HepG2 (cell line): ENCODE results near the gene DPP7. TPM values are rescaled to one million over a fixed set of nuclear protein-coding genes. Genes with fewer than 3 reads are reported as not detected.
A peak's percentile ranks its signal among the peaks of the same experiment; 100 is the strongest.

Source experiments
- ATAC-seq: fragments of 200-7000 bp; cut with Tn5 transposase; 3 replicates; pipeline ENCODE4 v1.9.1; 2020; ENCODE audit warnings: mild to moderate bottlenecking, moderate library complexity
- BruUV-seq: library from RNA; stranded (reverse); fragments of 400-500 nt; replicated peaks from 2 replicates; lab custom pipeline; 2021; lab: Mats Ljungman, UMichigan
- CTCF ChIA-PET: fragments of 300-600 bp; formaldehyde crosslinking; extraction: SDS; loops from one replicate; lab custom pipeline; 2021; ENCODE audit warnings: low total read pairs, inconsistent platforms, low intra/inter-chr PET ratio; lab: Yijun Ruan, JAX
- POLR2A ChIA-PET: fragments of 350-600 bp; sonication (Branson Sonifier 250); formaldehyde crosslinking; loops from one replicate; lab custom pipeline; 2020; ENCODE audit warnings: antibody characterized with exemption, inconsistent platforms; lab: Yijun Ruan, JAX
- DNase-seq: peaks from one replicate; pipeline ENCODE4 v3.0.0-alpha.2; 2015; ENCODE audit warnings: low spot score
- FAIRE-seq: peaks from 3 replicates; lab custom pipeline; 2011; peaks lifted over from hg19 to GRCh38; lab: Jason Lieb, UNC
- H2AFZ ChIP-seq: one replicate; pipeline ENCODE4 v1.6.1; 2011; ENCODE audit warnings: low read length, inconsistent platforms
- H3K27ac ChIP-seq: fragments of 300-600 bp; 3 replicates; pipeline ENCODE4 v1.8.0; 2011; ENCODE audit warnings: mixed run types, mild to moderate bottlenecking, mixed read lengths, low read length, inconsistent platforms; ENCODE audit not compliant: insufficient read depth; ENCODE audit errors: extremely low read length
- H3K27me3 ChIP-seq, 2 experiments: fragments of 200-600 bp in 1 of 2; 2 replicates in 1 of 2; 3 replicates in 1 of 2; pipeline versions ENCODE4 v1.6.0 to v1.8.0; 2011; ENCODE audit warnings: low read length in 2 of 2, mild to moderate bottlenecking in 2 of 2, moderate library complexity in 2 of 2, inconsistent platforms in 1 of 2; ENCODE audit not compliant: insufficient read depth in 2 of 2, control insufficient read depth in 1 of 2
- H3K36me3 ChIP-seq, 2 experiments: fragments of 200-600 bp in 1 of 2; replicated peaks in 1 of 2; 2 replicates in 1 of 2; 3 replicates in 1 of 2; pipeline versions ENCODE4 v1.5.1 to v1.8.0; 2011; ENCODE audit warnings: low read length in 2 of 2, inconsistent platforms in 1 of 2; ENCODE audit not compliant: insufficient read depth in 2 of 2, control insufficient read depth in 1 of 2
- H3K4me1 ChIP-seq: 2 replicates; pipeline ENCODE4 v1.5.1; 2012; ENCODE audit warnings: low read length, inconsistent platforms; ENCODE audit not compliant: insufficient read depth
- H3K4me2 ChIP-seq: 2 replicates; pipeline ENCODE4 v1.6.0; 2011; ENCODE audit warnings: low read depth, low read length, inconsistent platforms
- H3K4me3 ChIP-seq, 3 experiments: fragments of 200-600 bp in 1 of 3; sonication (generic), shearing (Covaris generic) in 1 of 3; replicated peaks in 1 of 3; 2 replicates each; pipeline ENCODE4 v1.5.1; 2011 to 2016; ENCODE audit warnings: low read length in 3 of 3, inconsistent platforms in 2 of 3, low read depth in 2 of 3, mild to moderate bottlenecking in 2 of 3, control low read depth in 1 of 3, mixed read lengths in 1 of 3; ENCODE audit not compliant: insufficient read depth in 1 of 3
- H3K79me2 ChIP-seq: one replicate; pipeline ENCODE4 v1.6.1; 2011; ENCODE audit warnings: low read length, inconsistent platforms; ENCODE audit not compliant: insufficient read depth
- H3K9ac ChIP-seq: 2 replicates; pipeline ENCODE4 v1.6.0; 2011; ENCODE audit warnings: mild to moderate bottlenecking, low read depth, low read length, inconsistent platforms; ENCODE audit not compliant: insufficient read depth
- H3K9me3 ChIP-seq: 2 replicates; pipeline ENCODE4 v1.5.1; 2012; ENCODE audit warnings: mild to moderate bottlenecking, low read length
- H4K20me1 ChIP-seq: 2 replicates; pipeline ENCODE4 v1.6.0; 2011; ENCODE audit warnings: inconsistent platforms, mild to moderate bottlenecking, low read length, moderate library complexity; ENCODE audit not compliant: insufficient read depth
- HOXA3 ChIP-seq: sonication (generic); formaldehyde crosslinking; IDR thresholded peaks from 2 replicates; pipeline ENCODE4 v1.5.0; 2020; ENCODE audit warnings: missing genetic modification reagents
- MTF2 ChIP-seq: sonication (generic); formaldehyde crosslinking; IDR thresholded peaks from 2 replicates; pipeline ENCODE4 v1.5.0; 2020; ENCODE audit warnings: missing genetic modification reagents, borderline replicate concordance
- SAP130 ChIP-seq: IDR thresholded peaks from 2 replicates; pipeline ENCODE4 v1.6.1; 2016; ENCODE audit warnings: low read depth
- ZNF12 ChIP-seq: sonication (generic); formaldehyde crosslinking; IDR thresholded peaks from 2 replicates; pipeline ENCODE4 v1.5.0; 2020; ENCODE audit warnings: missing genetic modification reagents
- ZNF503 ChIP-seq: sonication (generic); formaldehyde crosslinking; IDR thresholded peaks from 2 replicates; pipeline ENCODE4 v1.4.0; 2020; ENCODE audit warnings: missing genetic modification reagents
- ZNF556 ChIP-seq: sonication (generic); formaldehyde crosslinking; IDR thresholded peaks from 2 replicates; pipeline ENCODE4 v1.4.0; 2020; ENCODE audit warnings: mild to moderate bottlenecking, missing genetic modification reagents, borderline replicate concordance
- WGBS: methylation state at CpG from one replicate; pipeline ENCODE4 v1.1.6; 2017; ENCODE audit warnings: low lambda C conversion rate; 5-methylcytosine and 5-hydroxymethylcytosine counted together
- in situ Hi-C: cut with HindIII; loops from 2 replicates; pipeline ENCODE4 v1.10.0; 2017; ENCODE audit warnings: low pct_unique_long_range_greater_than_20kb; ENCODE audit not compliant: extremely low pct_ligation_motif_present
- intact Hi-C: fragments of 100-400 bp; cut with micrococcal nuclease; formaldehyde crosslinking; loops from one replicate; pipeline ENCODE4 v1.10.0; 2022; ENCODE audit not compliant: unreplicated experiment
- polyA plus RNA-seq, 8 experiments: library from polyadenylated mRNA; depleted of rRNA in 3 of 8; stranded (reverse) in 7 of 8; unstranded in 1 of 8; fragments of >200 nt; fragmentation: Illumina TruSeq in 4 of 8; extraction: Trizol in 4 of 8; gene quantifications; 2 replicates each; pipeline versions ENCODE4 v1.2.1 to v1.2.3, GENCODE V29; 2011 to 2016; ENCODE audit warnings: low read depth in 4 of 8, missing spikeins in 1 of 8, mixed read lengths in 1 of 8; ENCODE audit not compliant: insufficient read depth in 1 of 8
- total RNA-seq, 5 experiments: library from RNA; depleted of rRNA; stranded (reverse); fragments of >200 nt; fragmentation: Illumina TruSeq; extraction: Trizol; gene quantifications; 2 replicates each; pipeline ENCODE4 v1.2.3, GENCODE V29; 2016; ENCODE audit warnings: low read depth in 1 of 5
- TF ChIP-seq, protein P1 (sequence below): sonication (generic); formaldehyde crosslinking; IDR thresholded peaks from one replicate; pipeline ENCODE4 v1.5.1; 2020; ENCODE audit warnings: mild to moderate bottlenecking, missing genetic modification reagents; ENCODE audit errors: not compliant biosample characterization

DPP7 gene
- total and polyA plus RNA-seq, 2 of the 13 experiments (the other 11 are each of a cell fraction or from before 2014, with no cell fraction given), result 1.2 to 4.5 TPM

DNA sequence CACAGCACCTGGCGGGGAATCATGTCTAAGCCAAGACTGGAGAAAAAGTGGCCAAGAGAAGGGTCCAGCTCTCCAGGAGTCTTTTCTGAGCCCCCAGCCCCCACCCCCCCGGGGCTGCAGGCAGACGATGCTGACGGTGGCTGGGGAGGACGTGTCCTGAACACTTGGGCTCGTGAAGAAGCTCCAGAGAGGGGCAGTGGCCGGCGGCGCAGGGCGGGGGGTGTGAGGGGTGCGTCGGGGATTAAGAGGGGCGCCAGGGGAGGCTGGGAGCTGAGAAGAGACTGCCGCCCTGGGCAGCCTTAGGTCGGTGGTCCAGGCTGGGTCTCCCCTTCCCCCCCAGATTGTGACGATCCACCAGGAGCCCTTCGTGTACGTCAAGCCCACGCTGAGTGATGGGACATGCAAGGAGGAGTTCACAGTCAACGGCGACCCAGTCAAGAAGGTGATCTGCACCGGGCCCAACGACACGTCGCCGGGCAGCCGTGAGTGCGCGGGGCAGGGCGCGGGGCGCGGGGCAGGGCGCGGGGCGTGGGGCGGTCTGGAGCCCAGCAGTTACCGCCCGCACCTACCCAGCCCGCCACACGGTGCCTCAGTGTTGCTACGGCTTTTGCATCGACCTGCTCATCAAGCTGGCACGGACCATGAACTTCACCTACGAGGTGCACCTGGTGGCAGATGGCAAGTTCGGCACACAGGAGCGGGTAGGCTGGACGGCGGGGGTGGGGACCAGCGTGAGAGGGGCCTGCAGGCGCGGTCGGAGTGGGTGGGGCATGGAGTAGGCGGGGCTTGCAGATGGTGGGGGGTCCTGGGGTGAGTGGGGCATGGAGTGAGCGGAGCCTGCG, 46.4 kb upstream of the DPP7 start:
- POLR2A ChIA-PET, result interaction anchor here (0.6 kb wide), 1 partner anchor 9 kb away, joined by 3 read pairs; the partner anchor contains the start of gene LRRC26
- ATAC-seq, result no peak
- H3K4me2 ChIP-seq, result no peak overlapping the region
- no peak for FAIRE-seq
- BruUV-seq, result no TSS peak
- no peaks in the 10 kb centered on the region for H4K20me1 ChIP-seq
- H3K9me3 ChIP-seq, result no peaks in the 10 kb centered on the region
- no peak for TF ChIP-seq ZNF503 (CRISPR knock-in tag)
- TF ChIP-seq MTF2, result 0 out of 2 replicates have a peak, but pooled peaks have one; percentile 25
- in situ Hi-C loops, result no loop called here
- CTCF ChIA-PET, result no interaction called here
- intact Hi-C loops, result no loop called here
- WGBS, result 30% methylated on average over 35 of the region's 56 CpGs
- no peaks in the 10 kb centered on the region for H3K4me1 ChIP-seq
- no peak for DNase-seq
- no peaks in the 10 kb centered on the region for H3K36me3 ChIP-seq
- no peak overlapping the region for H3K27ac ChIP-seq
- no peaks in the 10 kb centered on the region for H3K79me2 ChIP-seq
- no peak overlapping the region for H3K4me3 ChIP-seq
- no peak overlapping the region for H2AFZ ChIP-seq
- H3K9ac ChIP-seq, result no peak overlapping the region
- peaks cover 15 to 86% of the 10 kb centered on the region in 2 experiments; a peak in 4 of 5 replicates for H3K27me3 ChIP-seq

- BruUV-seq, result no TSS peak
- Histone ChIP-seq H2AFZ (no peak overlapping the region), H3K36me3 (no peaks in the 10 kb centered on the region), H3K4me1 (no peaks in the 10 kb centered on the region), H3K4me3 (no peak overlapping the region), H3K27ac (no peak overlapping the region), H3K27me3 (peaks cover 13 to 81% of the 10 kb centered on the region in 2 experiments; a peak in 4 of 5 replicates), H3K4me2 (no peak overlapping the region), H3K9ac (no peak overlapping the region), H3K9me3 (no peaks in the 10 kb centered on the region), H4K20me1 (no peaks in the 10 kb centered on the region), H3K79me2 (no peaks in the 10 kb centered on the region)
- FAIRE-seq, result no peak
- in situ Hi-C loops, result no loop called here
- ChIA-PET CTCF (no interaction called here), POLR2A (no interaction called here)
- no peak for ATAC-seq
- DNase-seq, result no peak
- intact Hi-C loops, result no loop called here
- WGBS, result 6% methylated on average over 7 of the region's 17 CpGs
- TF ChIP-seq ZNF556 (CRISPR knock-in tag), result no peak
- no peak for TF ChIP-seq SAP130 (CRISPR knock-in tag)
- TF ChIP-seq, protein P1, sequence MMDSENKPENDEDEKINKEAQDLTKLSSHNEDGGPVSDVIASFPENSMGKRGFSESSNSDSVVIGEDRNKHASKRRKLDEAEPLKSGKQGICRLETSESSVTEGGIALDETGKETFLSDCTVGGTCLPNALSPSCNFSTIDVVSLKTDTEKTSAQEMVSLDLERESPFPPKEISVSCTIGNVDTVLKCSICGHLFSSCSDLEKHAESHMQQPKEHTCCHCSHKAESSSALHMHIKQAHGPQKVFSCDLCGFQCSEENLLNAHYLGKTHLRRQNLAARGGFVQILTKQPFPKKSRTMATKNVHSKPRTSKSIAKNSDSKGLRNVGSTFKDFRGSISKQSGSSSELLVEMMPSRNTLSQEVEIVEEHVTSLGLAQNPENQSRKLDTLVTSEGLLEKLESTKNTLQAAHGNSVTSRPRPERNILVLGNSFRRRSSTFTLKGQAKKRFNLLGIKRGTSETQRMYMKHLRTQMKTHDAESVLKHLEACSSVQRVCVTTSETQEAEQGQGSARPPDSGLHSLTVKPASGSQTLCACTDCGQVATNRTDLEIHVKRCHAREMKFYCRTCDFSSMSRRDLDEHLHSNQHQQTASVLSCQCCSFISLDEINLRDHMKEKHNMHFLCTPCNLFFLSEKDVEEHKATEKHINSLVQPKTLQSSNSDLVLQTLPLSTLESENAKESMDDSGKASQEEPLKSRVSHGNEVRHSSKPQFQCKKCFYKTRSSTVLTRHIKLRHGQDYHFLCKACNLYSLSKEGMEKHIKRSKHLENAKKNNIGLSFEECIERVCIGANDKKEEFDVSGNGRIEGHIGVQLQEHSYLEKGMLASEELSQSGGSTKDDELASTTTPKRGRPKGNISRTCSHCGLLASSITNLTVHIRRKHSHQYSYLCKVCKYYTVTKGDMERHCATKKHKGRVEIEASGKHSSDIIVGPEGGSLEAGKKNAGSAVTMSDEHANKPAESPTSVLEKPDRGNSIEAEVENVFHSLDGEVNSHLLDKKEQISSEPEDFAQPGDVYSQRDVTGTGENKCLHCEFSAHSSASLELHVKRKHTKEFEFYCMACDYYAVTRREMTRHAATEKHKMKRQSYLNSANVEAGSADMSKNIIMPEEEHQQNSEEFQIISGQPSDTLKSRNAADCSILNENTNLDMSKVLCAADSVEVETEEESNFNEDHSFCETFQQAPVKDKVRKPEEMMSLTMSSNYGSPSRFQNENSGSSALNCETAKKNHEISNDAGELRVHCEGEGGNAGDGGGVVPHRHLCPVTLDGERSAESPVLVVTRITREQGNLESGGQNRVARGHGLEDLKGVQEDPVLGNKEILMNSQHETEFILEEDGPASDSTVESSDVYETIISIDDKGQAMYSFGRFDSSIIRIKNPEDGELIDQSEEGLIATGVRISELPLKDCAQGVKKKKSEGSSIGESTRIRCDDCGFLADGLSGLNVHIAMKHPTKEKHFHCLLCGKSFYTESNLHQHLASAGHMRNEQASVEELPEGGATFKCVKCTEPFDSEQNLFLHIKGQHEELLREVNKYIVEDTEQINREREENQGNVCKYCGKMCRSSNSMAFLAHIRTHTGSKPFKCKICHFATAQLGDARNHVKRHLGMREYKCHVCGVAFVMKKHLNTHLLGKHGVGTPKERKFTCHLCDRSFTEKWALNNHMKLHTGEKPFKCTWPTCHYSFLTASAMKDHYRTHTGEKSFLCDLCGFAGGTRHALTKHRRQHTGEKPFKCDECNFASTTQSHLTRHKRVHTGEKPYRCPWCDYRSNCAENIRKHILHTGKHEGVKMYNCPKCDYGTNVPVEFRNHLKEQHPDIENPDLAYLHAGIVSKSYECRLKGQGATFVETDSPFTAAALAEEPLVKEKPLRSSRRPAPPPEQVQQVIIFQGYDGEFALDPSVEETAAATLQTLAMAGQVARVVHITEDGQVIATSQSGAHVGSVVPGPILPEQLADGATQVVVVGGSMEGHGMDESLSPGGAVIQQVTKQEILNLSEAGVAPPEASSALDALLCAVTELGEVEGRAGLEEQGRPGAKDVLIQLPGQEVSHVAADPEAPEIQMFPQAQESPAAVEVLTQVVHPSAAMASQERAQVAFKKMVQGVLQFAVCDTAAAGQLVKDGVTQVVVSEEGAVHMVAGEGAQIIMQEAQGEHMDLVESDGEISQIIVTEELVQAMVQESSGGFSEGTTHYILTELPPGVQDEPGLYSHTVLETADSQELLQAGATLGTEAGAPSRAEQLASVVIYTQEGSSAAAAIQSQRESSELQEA (CRISPR knock-in tag), result no peak
- no peak for TF ChIP-seq ZNF12 (CRISPR knock-in tag)
- no peak for TF ChIP-seq HOXA3 (CRISPR knock-in tag)
Observed at GRCh38 chr9:137160054-137160425, 45.5 kb upstream of the DPP7 start.
